HT-29 (cell line): ENCODE data around the gene NR1D1. TPM values are rescaled to one million over a fixed set of nuclear protein-coding genes. Genes with fewer than 3 reads are reported as not detected.

Experiments used
- DNase-seq: peaks from one replicate; pipeline ENCODE4 v3.0.0-alpha.2; 2015; ENCODE audit warnings: low spot score
- total RNA-seq: library from RNA; depleted of rRNA; stranded (reverse); fragments of >200 nt; shearing (Covaris generic); gene quantifications from 2 replicates; pipeline ENCODE4 v1.2.3, GENCODE V29; 2014; rRNA removed

The NR1D1 gene
- total RNA-seq, 1 experiment from 2014 or later = 25.7 TPM

DNA sequence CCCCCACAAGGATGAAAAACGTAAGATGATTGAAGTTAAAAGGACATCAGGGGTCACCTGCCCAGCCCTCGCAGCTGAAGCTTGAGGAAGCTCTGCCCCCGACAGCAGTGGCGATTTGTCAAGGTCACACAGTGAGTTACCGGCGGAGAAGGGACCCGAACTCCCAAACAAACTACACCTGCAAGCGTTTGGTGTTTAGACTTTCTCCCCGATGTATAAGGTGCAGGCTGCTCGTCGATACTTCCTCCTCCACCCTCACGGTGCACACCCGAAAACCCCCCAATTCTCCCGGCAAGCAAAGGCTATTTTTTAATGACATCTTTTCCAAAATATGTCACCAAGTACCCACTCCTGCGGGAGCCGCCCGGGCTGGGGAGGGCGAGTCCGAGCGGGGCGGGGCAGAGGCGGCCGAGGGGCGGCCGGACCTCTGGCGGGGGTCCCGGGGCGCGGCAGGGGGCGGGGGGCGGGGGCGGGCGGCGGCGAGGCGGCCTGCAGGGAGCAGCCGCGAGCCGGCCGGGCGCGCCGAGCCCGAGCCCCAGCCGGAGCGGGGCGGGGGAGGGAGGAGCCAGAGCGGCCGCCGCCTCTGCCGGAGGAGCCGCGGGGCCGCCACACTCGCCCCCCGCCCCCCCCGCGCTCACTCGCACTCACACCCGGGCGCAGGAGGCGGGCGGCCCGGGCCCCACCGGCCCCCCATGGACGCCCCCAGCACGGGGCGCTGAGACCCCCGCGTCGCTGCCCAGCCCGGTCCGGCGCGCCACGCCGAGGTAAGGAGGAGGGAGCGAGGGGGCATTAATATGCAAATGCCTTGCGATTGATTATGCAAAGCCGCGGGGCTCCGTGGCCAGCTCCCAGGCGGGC, 37.8 kb downstream of the NR1D1 start, which contains the start of gene THRA:
THRA (plus strand) TSS at position 637 of the 858 bp plus-strand sequence. CDS start 11,524 bp downstream, outside the sequence.
- DNase-seq = peak; percentile 63

- DNase-seq = no peak
Measured at GRCh38 chr17:40061609-40062038, 38.8 kb downstream of the NR1D1 start.

- no peak for DNase-seq
Measured at GRCh38 chr17:40060887-40061608, 39.3 kb downstream of the NR1D1 start.

DNA sequence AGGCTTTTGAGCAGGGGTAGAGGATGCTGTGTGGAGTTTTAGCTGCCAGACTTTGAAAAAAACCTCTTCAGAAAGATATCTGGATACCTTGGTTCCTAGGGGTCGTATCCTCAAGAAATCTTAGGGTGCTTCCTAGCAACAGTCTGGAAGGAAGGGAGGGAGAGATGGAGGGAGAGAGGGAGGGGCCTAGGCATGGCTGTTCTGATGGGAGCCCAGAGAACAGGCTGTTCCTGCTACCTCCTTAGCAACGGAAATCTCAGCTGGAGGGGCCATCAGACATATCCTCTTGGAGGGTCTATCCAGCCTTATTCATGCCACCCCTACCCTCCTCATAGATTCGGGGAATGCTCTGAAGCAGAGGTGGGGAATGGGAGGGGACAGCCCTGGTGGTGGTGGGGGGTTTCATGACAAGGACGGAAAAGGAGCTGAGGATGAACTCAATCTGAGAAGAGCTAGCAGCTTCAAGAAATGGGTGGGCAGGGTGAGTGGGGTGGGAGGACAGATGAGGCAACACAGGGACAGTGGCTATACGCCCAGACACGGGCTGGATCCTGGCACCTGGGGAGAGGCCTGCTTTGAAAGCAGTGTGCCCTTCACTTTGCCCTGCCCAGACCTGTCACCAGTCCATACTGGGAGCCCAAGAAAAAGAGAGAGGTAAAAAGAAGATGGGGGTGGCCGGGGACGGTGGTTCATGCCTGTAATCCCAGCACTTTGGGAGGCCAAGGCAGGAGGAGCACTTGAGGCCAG, 40.5 kb downstream of the NR1D1 start:
- no peak for DNase-seq

DNA sequence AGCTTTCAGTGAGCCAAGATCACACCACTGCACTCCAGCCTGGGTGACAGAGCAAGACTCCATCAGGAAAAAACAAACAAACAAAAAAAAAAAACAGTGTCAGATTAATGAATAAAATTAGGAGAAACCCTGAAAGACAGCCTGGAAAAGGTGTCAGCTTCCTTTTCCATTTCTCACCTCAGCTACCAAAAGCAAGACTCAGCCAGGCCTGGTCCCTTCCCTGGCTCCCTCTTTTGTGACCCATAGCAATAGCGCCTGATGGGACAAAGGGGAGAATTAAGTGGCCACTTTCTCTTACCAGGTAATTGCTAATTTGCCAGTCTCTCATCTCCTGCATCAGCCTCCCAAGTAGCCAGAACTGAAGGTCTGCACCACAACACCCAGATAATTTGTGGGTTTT, 41.5 kb downstream of the NR1D1 start:
- no peak for DNase-seq

- no peak for DNase-seq
Measured at GRCh38 chr17:40058186-40058784, 42.1 kb downstream of the NR1D1 start.

- DNase-seq = no peak
Measured at GRCh38 chr17:40056379-40057015, 43.9 kb downstream of the NR1D1 start.

Other genes with a start within 250 kb of the NR1D1 start
- gene IKZF3, start 236.3 kb downstream of the NR1D1 start, total RNA-seq = 0.26 and 0.56 TPM in 2 replicates
- gene ZPBP2, start 232.4 kb downstream of the NR1D1 start, total RNA-seq = not detected in 2 replicates
- 5.5 and 5.8 TPM in 2 replicates for gene GSDMB, start 182.0 kb downstream of the NR1D1 start, total RNA-seq
- gene ORMDL3, start 173.0 kb downstream of the NR1D1 start, total RNA-seq = 61.0 and 66.7 TPM in 2 replicates
- not detected in 2 replicates for gene LRRC3C, start 172.9 kb downstream of the NR1D1 start, total RNA-seq
- not detected in 2 replicates for gene GSDMA, start 137.6 kb downstream of the NR1D1 start, total RNA-seq
- 236 and 240 TPM in 2 replicates for gene PSMD3, start 119.8 kb downstream of the NR1D1 start, total RNA-seq
- not detected in 2 replicates for gene CSF3, start 85.1 kb downstream of the NR1D1 start, total RNA-seq
- gene MED24, start 46.2 kb downstream of the NR1D1 start, total RNA-seq = 56.3 and 56.6 TPM in 2 replicates
- gene THRA, start 37.6 kb downstream of the NR1D1 start, total RNA-seq = 31.1 and 33.2 TPM in 2 replicates
- 44.1 and 47.1 TPM in 2 replicates for gene MSL1, start 21.4 kb upstream of the NR1D1 start, total RNA-seq
- gene CASC3, start 39.9 kb upstream of the NR1D1 start, total RNA-seq = 22.9 and 33.3 TPM in 2 replicates
- gene RAPGEFL1, start 76.9 kb upstream of the NR1D1 start, total RNA-seq = 14.3 and 15.2 TPM in 2 replicates
- gene WIPF2, start 118.7 kb upstream of the NR1D1 start, total RNA-seq = 8.1 and 9.8 TPM in 2 replicates
- gene CDC6, start 187.3 kb upstream of the NR1D1 start, total RNA-seq = 36.2 and 39.8 TPM in 2 replicates
- 40.0 and 44.5 TPM in 2 replicates for gene RARA, start 208.6 kb upstream of the NR1D1 start, total RNA-seq